GM12878 (cell line): ENCODE results near the gene HP1BP3. TPM values are rescaled to one million over a fixed set of nuclear protein-coding genes. Genes with fewer than 3 reads are reported as not detected.

ENCODE experiments used
- ATAC-seq: fragments of 200-7000 bp; cut with Tn5 transposase; 3 replicates; pipeline ENCODE4 v1.9.1; 2020; ENCODE audit warnings: mild to moderate bottlenecking, moderate library complexity
- BruUV-seq: library from RNA; stranded (reverse); fragments of 400-500 nt; replicated peaks from 2 replicates; lab custom pipeline; 2021; lab: Mats Ljungman, UMichigan
- CTCF ChIA-PET: fragments of 300-600 bp; sonication (Branson Sonifier 250); formaldehyde crosslinking; extraction: SDS; loops from one replicate; lab custom pipeline; 2021; ENCODE audit warnings: inconsistent platforms; lab: Yijun Ruan, JAX
- POLR2A ChIA-PET: fragments of 350-600 bp; formaldehyde crosslinking; extraction: SDS; loops from one replicate; lab custom pipeline; 2021; ENCODE audit warnings: inconsistent platforms; lab: Charles Lee
- RAD21 ChIA-PET: fragments of 300-600 bp; sonication (Branson Sonifier 250); formaldehyde crosslinking; loops from one replicate; lab custom pipeline; 2023; ENCODE audit warnings: antibody characterized with exemption; ENCODE audit not compliant: unreplicated experiment; lab: Charles Lee
- SMC1A ChIA-PET: fragments of 300-600 bp; sonication (Branson Sonifier 250); formaldehyde crosslinking; loops from one replicate; lab custom pipeline; 2023; ENCODE audit not compliant: unreplicated experiment, uncharacterized antibody; lab: Charles Lee
- DNase-seq: peaks from one replicate; pipeline ENCODE4 v3.0.0-alpha.2; 2011; ENCODE audit warnings: low read depth, low spot score
- FAIRE-seq: peaks from 3 replicates; lab custom pipeline; 2011; peaks lifted over from hg19 to GRCh38; lab: Jason Lieb, UNC
- H2AFZ ChIP-seq: 2 replicates; pipeline ENCODE4 v1.6.0; 2011; ENCODE audit warnings: low read depth, low read length, control low read depth; ENCODE audit not compliant: control insufficient read depth
- H3K27ac ChIP-seq: 2 replicates; pipeline ENCODE4 v1.5.1; 2011; ENCODE audit warnings: control low read depth; ENCODE audit not compliant: control insufficient read depth, insufficient read depth
- H3K27me3 ChIP-seq, 2 experiments: replicated peaks in 1 of 2; 2 replicates each; pipeline versions ENCODE4 v1.6.0 to v1.6.1; 2011; ENCODE audit warnings: low read length in 1 of 2; ENCODE audit not compliant: control insufficient read depth in 2 of 2, insufficient read depth in 2 of 2
- H3K36me3 ChIP-seq, 2 experiments: 2 replicates each; pipeline ENCODE4 v1.5.1; 2011; ENCODE audit warnings: low read length in 1 of 2; ENCODE audit not compliant: control insufficient read depth in 2 of 2, insufficient read depth in 2 of 2
- H3K4me1 ChIP-seq: 2 replicates; pipeline ENCODE4 v1.6.1; 2011; ENCODE audit warnings: mild to moderate bottlenecking, low read length, moderate library complexity, mixed read lengths; ENCODE audit not compliant: control insufficient read depth, insufficient read depth
- H3K4me2 ChIP-seq: 2 replicates; pipeline ENCODE4 v1.6.0; 2011; ENCODE audit warnings: control low read depth; ENCODE audit not compliant: control insufficient read depth, insufficient read depth
- H3K4me3 ChIP-seq: fragments of 200-600 bp; sonication (generic); 2 replicates; pipeline ENCODE4 v1.5.1; 2016
- H3K79me2 ChIP-seq: 2 replicates; pipeline ENCODE4 v1.6.0; 2011; ENCODE audit warnings: low read length; ENCODE audit not compliant: control insufficient read depth, insufficient read depth
- H3K9ac ChIP-seq: 2 replicates; pipeline ENCODE4 v1.8.0; 2011; ENCODE audit warnings: low read length, control low read depth, mixed read lengths; ENCODE audit not compliant: control insufficient read depth, insufficient read depth
- H3K9me3 ChIP-seq: replicated peaks from 3 replicates; pipeline ENCODE4 v1.5.1; 2011; ENCODE audit warnings: mild to moderate bottlenecking, low read length; ENCODE audit not compliant: control insufficient read depth, insufficient read depth
- H4K20me1 ChIP-seq: 2 replicates; pipeline ENCODE4 v1.6.0; 2011; ENCODE audit not compliant: control insufficient read depth, insufficient read depth
- ASH2L ChIP-seq: fragments of 300-600, 200-600 bp; sonication (generic); IDR thresholded peaks from 2 replicates; pipeline ENCODE4 v1.6.1; 2017; ENCODE audit warnings: low read depth, mild to moderate bottlenecking, borderline replicate concordance
- EP300 ChIP-seq, 2 experiments: fragments of 150-350 bp in 1 of 2; IDR thresholded peaks; 2 replicates each; pipeline ENCODE4 v1.6.1; 2011 to 2012; ENCODE audit warnings: low read depth in 2 of 2, low read length in 2 of 2, borderline replicate concordance in 1 of 2, improper control_type of control experiment in 1 of 2, inconsistent platforms in 1 of 2; ENCODE audit not compliant: control insufficient read depth in 1 of 2
- HDAC2 ChIP-seq: fragments of 200-600 bp; sonication (generic); IDR thresholded peaks from 2 replicates; pipeline ENCODE4 v1.6.1; 2017
- MEF2B ChIP-seq: fragments of 450-650 bp; IDR thresholded peaks from 2 replicates; pipeline ENCODE4 v1.6.1; 2018; ENCODE audit warnings: mild to moderate bottlenecking, moderate library complexity; ENCODE audit not compliant: partially characterized antibody, poor library complexity, severe bottlenecking
- PAX5 ChIP-seq: IDR thresholded peaks from 2 replicates; pipeline ENCODE4 v1.6.1; 2011; ENCODE audit warnings: low read depth, low read length, borderline replicate concordance
- POLR2A ChIP-seq: IDR thresholded peaks from 2 replicates; pipeline ENCODE4 v1.6.1; 2011; ENCODE audit warnings: low read depth, mild to moderate bottlenecking, low read length
- RCOR1 ChIP-seq: conservative IDR thresholded peaks from 2 replicates; pipeline ENCODE4 v1.6.1; 2012; ENCODE audit warnings: low read depth, low read length, improper control_type of control experiment
- ZNF274 ChIP-seq: IDR thresholded peaks from one replicate; pipeline ENCODE4 v1.8.0; 2011; ENCODE audit not compliant: insufficient read length, insufficient read depth
- WGBS: methylation state at CpG from one replicate; pipeline ENCODE4 v1.1.6; 2016; ENCODE audit warnings: low lambda C conversion rate; ENCODE audit not compliant: insufficient replicate concordance, insufficient coverage; ENCODE audit errors: missing lambda C conversion rate; 5-methylcytosine and 5-hydroxymethylcytosine counted together
- in situ Hi-C: fragments of 300-500 bp; cut with MboI; formaldehyde crosslinking; loops from 9 replicates; pipeline ENCODE4 v1.14.3; 2018; ENCODE audit warnings: mixed read lengths
- intact Hi-C: fragments of 100-400 bp; cut with micrococcal nuclease; formaldehyde crosslinking; loops from one replicate; pipeline ENCODE4 v1.14.2; 2022; ENCODE audit not compliant: unreplicated experiment
- polyA plus RNA-seq, 11 experiments: library from polyadenylated mRNA; depleted of rRNA in 4 of 11; unstranded in 6 of 11; stranded (reverse) in 5 of 11; fragments of >200 nt; fragmentation: Nextera tagmentation in 4 of 11; fragmentation: Illumina TruSeq in 1 of 11; extraction: Ambion mirVana in 4 of 11; extraction: Trizol in 1 of 11; gene quantifications; 1 replicate in 1 of 11; 2 replicates in 10 of 11; pipeline versions ENCODE4 v1.2.1 to v1.2.3, GENCODE V29; 2011 to 2016; ENCODE audit warnings: inconsistent platforms in 2 of 11, missing spikeins in 2 of 11, low read depth in 1 of 11
- total RNA-seq, 4 experiments: library from RNA; depleted of rRNA in 3 of 4; stranded (reverse); fragments of >200 nt in 3 of 4; fragmentation: Illumina TruSeq in 1 of 4; extraction: Trizol in 1 of 4; gene quantifications; 2 replicates each; pipeline versions ENCODE4 v1.2.1 to v1.2.3, GENCODE V29; 2013 to 2021
- TF ChIP-seq, protein P1 (sequence below): IDR thresholded peaks from 2 replicates; pipeline ENCODE4 v1.6.1; 2011; ENCODE audit warnings: low read depth, mild to moderate bottlenecking, low read length, moderate library complexity, borderline replicate concordance; ENCODE audit errors: extremely low read depth
- TF ChIP-seq, protein P2 (sequence below): fragments of 450-650 bp; IDR thresholded peaks from 2 replicates; pipeline ENCODE4 v1.6.1; 2017; ENCODE audit warnings: borderline replicate concordance
- TF ChIP-seq, protein P3 (sequence below): IDR thresholded peaks from 2 replicates; pipeline ENCODE4 v1.6.1; 2011; ENCODE audit warnings: low read depth, low read length, improper control_type of control experiment, borderline replicate concordance

HP1BP3 gene
- total and polyA plus RNA-seq, 10 of the 15 experiments (the other 5 are each of a cell fraction or from before 2014, with no cell fraction given), result 32.6 to 188 (median 133) TPM

DNA sequence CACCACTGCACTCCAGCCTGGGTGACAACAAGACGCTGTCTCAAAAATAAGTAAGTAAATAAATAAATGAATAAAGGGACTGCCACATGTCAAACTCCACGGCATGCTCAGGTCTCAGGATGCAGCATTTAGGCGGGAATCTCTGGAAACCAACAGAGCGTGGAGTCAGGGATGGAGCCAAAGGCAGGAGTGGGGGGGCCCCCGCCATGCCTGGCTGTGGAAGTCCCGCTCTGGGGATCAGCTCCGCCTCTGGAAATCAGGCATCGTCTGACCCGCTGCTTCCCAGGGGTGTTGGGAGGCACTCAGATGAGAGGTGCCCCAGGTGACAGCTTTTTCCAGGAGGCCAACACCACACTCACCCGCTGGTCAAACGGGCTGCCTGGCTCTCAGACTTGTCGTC lies 89.5 kb downstream of the HP1BP3 start:
- no peaks in the 10 kb centered on the region for H3K9me3 ChIP-seq
- no peak overlapping the region for H2AFZ ChIP-seq
- intact Hi-C loops, result loop anchor here (2.0 to 10.0 kb wide), 2 partner anchors 287 to 497 kb away; no protein-coding TSS in a partner anchor
- no peaks in the 10 kb centered on the region for H3K36me3 ChIP-seq
- peaks cover 6% of the 10 kb centered on the region for H3K4me1 ChIP-seq
- no peak overlapping the region for H3K27ac ChIP-seq
- no peak for TF ChIP-seq MEF2B
- no peak for TF ChIP-seq RCOR1
- no peak for TF ChIP-seq ASH2L
- no peak for TF ChIP-seq EP300 (IDR thresholded peaks at IDR 0.05; ENCODE audit: borderline replicate concordance in 1 of 2, control insufficient read depth in 1 of 2, low read depth in 2 of 2, low read length in 2 of 2)
- TF ChIP-seq, protein P1, sequence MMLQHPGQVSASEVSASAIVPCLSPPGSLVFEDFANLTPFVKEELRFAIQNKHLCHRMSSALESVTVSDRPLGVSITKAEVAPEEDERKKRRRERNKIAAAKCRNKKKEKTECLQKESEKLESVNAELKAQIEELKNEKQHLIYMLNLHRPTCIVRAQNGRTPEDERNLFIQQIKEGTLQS, result no peak
- no peak for TF ChIP-seq POLR2A
- TF ChIP-seq, protein P2, sequence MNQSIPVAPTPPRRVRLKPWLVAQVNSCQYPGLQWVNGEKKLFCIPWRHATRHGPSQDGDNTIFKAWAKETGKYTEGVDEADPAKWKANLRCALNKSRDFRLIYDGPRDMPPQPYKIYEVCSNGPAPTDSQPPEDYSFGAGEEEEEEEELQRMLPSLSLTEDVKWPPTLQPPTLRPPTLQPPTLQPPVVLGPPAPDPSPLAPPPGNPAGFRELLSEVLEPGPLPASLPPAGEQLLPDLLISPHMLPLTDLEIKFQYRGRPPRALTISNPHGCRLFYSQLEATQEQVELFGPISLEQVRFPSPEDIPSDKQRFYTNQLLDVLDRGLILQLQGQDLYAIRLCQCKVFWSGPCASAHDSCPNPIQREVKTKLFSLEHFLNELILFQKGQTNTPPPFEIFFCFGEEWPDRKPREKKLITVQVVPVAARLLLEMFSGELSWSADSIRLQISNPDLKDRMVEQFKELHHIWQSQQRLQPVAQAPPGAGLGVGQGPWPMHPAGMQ, result no peak
- TF ChIP-seq, protein P3, sequence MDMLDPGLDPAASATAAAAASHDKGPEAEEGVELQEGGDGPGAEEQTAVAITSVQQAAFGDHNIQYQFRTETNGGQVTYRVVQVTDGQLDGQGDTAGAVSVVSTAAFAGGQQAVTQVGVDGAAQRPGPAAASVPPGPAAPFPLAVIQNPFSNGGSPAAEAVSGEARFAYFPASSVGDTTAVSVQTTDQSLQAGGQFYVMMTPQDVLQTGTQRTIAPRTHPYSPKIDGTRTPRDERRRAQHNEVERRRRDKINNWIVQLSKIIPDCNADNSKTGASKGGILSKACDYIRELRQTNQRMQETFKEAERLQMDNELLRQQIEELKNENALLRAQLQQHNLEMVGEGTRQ, result no peak
- no peak for TF ChIP-seq HDAC2
- TF ChIP-seq ZNF274, result no peak
- TF ChIP-seq PAX5, result no peak
- ChIA-PET RAD21 (interaction anchor here (1.3 to 2.5 kb wide), 4 partner anchors 34 to 498 kb away, joined by 4 to 43 read pairs (median 7); partner anchors contain the start of gene SH2D5), POLR2A (no interaction called here), SMC1A (interaction anchor here (1.0 to 2.2 kb wide), 4 partner anchors 18 to 497 kb away, joined by 3 to 13 read pairs (median 3); no protein-coding TSS in a partner anchor), CTCF (interaction anchor here (0.5 to 4.6 kb wide), 13 partner anchors 10 to 1608 kb away, joined by 3 to 120 read pairs (median 5); partner anchors contain the start of gene SH2D5)
- ATAC-seq (no peak), FAIRE-seq (no peak), DNase-seq (no peak)
- in situ Hi-C loops, result loop anchor here (5.0 kb wide), 1 partner anchor 495 kb away; no protein-coding TSS in a partner anchor
- BruUV-seq, result no TSS peak
- no peaks in the 10 kb centered on the region for H3K27me3 ChIP-seq
- H3K79me2 ChIP-seq, result no peaks in the 10 kb centered on the region
- H3K4me3 ChIP-seq, result no peak overlapping the region
- WGBS, result 58% methylated on average over 10 of the region's 12 CpGs
- H3K4me2 ChIP-seq, result no peak overlapping the region
- no peaks in the 10 kb centered on the region for H4K20me1 ChIP-seq
- H3K9ac ChIP-seq, result no peak overlapping the region
